GM10248 (cell line): ENCODE results near the gene LRRC4C.

Experiments used
- CTCF ChIA-PET: fragments of 300-600 bp; sonication (Branson Sonifier 250); formaldehyde crosslinking; extraction: SDS; loops from one replicate; lab custom pipeline; 2021; ENCODE audit warnings: antibody characterized with exemption; lab: Yijun Ruan, JAX
- POLR2A ChIA-PET: fragments of 350-650 bp; sonication (Branson Sonifier 250); formaldehyde crosslinking; extraction: SDS; loops from one replicate; lab custom pipeline; 2020; ENCODE audit warnings: antibody characterized with exemption; lab: Yijun Ruan, JAX
- DNase-seq: peaks from one replicate; pipeline ENCODE4 v3.0.0; 2012; ENCODE audit errors: extremely low spot score
- TF ChIP-seq, protein P1 (sequence below): IDR thresholded peaks from 2 replicates; pipeline ENCODE4 v1.5.1; 2012; ENCODE audit warnings: mild to moderate bottlenecking, low read depth; ENCODE audit errors: extremely low read depth, missing control alignments, control extremely low read depth

Gene LRRC4C

DNA sequence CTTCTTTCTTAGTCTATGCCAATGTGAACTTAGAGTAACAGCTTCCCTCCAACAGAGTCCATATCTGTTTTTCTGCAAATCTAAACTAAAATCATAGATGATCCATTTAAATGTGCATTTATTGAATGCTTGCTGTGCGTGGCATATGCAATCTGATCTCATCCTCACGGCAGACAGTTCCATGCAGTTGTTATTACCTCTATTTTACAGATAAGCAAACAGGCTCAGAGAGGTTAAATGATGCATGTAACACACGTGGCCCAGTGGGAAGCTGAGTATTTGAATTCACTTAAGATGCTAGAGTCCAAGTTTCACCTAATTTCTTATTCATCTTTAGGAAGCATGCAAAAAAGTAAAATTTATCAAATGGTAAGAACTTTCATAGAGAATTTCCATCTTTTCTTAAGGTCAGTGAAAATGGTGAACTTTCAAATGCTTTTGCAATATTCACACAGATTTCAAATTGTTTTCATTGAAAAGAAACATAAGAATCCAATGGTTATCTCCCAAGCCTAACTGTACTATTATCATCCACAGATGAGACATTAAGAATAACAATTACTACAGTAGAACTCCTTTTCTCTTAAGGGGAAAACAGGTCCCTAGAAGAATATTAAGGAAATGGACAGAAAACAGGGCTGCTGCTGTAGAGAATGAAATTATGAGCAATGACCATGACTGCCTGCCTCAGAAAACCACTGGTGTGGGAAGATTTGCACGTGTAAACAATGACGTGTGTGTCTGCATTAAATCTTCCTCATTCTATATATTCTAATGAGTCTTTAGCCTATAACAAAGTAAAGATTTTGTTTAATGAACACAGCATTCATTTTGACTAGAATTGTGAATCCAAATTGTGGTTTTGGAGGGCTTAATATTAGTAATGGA, 1171.3 kb downstream of the LRRC4C start:
- ChIA-PET POLR2A (no interaction called here), CTCF (no interaction called here)
- TF ChIP-seq, protein P1, sequence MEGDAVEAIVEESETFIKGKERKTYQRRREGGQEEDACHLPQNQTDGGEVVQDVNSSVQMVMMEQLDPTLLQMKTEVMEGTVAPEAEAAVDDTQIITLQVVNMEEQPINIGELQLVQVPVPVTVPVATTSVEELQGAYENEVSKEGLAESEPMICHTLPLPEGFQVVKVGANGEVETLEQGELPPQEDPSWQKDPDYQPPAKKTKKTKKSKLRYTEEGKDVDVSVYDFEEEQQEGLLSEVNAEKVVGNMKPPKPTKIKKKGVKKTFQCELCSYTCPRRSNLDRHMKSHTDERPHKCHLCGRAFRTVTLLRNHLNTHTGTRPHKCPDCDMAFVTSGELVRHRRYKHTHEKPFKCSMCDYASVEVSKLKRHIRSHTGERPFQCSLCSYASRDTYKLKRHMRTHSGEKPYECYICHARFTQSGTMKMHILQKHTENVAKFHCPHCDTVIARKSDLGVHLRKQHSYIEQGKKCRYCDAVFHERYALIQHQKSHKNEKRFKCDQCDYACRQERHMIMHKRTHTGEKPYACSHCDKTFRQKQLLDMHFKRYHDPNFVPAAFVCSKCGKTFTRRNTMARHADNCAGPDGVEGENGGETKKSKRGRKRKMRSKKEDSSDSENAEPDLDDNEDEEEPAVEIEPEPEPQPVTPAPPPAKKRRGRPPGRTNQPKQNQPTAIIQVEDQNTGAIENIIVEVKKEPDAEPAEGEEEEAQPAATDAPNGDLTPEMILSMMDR: no peak

DNA sequence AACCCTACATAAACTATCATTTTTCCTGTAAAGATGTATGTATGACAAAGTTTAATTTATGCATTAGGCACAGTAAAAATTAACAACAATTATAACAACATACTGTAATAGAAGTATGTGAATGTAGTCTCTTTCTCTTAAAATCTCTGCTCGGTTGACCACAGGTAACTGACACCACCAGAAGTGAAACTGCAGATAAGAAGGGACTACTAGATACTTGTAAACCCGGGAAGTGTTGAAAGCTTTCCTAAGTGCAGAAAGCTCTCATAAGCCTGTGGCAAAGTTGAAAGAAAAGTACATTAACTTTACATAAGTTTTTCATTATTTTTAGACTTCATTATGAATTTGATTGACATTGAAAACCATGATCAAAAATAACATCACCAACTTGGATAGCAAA, 1173.3 kb downstream of the LRRC4C start:
- no peak for DNase-seq
- ChIA-PET POLR2A (no interaction called here), CTCF (no interaction called here)
- TF ChIP-seq, protein P1: no peak

More for the DNA sequence above, 1171.3 kb downstream of the LRRC4C start:
- DNase-seq: no peak

DNA sequence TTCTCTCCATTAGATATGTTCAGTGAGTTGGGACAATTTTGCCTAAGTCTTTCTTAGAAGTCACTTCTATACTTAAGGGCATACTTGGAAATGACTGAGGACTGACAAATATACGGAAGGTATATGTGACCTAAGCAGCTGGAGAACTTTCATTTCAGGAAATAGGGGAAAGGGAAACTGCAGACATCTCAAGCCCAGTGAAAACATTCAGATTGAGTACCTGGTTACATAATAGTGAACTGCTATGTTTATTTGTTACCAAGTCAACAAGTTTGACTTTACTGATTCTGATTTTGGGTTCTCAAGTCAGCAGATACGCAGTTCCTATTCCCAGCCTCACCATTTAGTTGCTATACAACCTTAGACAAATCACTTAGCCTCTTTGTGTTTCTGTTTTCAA, 1173.9 kb downstream of the LRRC4C start:
- TF ChIP-seq, protein P1: no peak
- POLR2A ChIA-PET: no interaction called here
- CTCF ChIA-PET: no interaction called here
- DNase-seq: no peak

DNA sequence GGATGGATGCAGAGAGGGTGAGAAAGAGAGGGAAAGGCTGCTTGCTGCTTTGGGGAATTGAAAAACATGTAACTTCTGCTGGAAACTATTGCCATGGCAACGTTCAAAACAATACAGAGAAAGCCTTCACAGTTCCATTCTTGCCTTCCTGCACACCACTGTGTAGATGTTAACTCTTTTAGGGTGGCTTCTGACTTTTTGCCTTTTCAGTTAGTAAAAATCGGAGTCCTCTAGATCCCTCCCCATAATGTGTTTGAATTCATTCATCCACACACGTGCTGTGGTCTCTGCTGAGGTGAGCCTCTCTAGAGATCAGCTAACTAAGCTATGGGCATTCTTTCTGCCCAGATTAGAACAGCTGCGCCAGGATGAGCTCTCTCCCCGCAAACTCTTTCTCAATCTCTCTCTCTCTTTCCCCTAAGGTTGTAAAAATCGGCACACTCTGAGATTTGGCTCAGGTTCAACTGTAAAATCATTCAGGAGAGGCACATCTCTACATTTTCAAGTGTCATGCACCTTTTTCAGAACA, 1178.3 kb downstream of the LRRC4C start:
- DNase-seq: no peak

DNA sequence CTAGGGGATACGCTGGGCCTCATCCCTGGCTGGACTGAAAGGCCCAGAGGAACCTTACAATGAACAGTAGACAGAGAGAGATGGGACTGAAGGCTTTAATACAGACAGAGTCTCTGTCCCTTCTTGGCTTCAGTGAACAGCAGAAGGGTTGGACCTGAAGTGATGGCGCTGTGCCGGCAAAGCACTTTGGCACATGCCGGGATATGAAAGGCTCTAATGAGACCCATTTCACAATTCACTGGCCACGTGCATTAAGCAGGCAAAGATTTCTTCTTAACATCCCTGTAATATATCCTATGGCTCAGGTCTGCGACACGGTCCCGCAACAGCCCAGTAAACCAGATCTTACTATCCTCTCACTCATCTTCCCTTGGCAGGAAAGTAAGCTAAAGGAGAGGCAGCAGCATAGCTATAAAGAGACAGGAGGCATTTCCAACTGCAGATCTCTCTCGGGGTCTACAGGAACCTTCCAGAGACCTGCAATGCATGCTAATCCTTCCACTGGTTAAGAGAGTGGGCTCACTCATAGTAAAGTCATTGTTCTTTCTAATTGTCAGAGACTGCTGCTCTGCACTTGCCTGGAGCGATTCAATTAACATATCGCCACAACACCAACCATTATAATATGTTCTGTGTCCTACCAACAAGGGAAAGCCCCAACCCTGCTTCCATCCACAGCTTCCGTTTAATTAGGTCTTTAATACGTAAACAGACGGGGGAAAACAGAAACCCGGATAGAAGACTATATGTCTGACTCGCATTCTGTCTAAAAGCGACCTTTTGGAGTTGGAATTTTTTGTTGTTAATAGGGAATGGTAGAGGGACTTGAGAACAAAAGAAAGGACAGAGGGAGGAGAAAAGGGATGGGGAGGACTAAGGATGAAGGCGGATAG, 1179.0 kb downstream of the LRRC4C start:
- DNase-seq: no peak
- POLR2A ChIA-PET: no interaction called here
- TF ChIP-seq, protein P1: no peak
- CTCF ChIA-PET: interaction anchor here (1.3 kb wide), 1 partner anchor 14 kb away, joined by 3 read pairs; no protein-coding TSS in a partner anchor

More for the DNA sequence above, 1178.3 kb downstream of the LRRC4C start:
- TF ChIP-seq, protein P1: no peak
- ChIA-PET POLR2A (no interaction called here), CTCF (interaction anchor here (1.3 to 1.6 kb wide), 2 partner anchors 10 to 13 kb away, joined by 3 to 4 read pairs; no protein-coding TSS in a partner anchor)

DNA sequence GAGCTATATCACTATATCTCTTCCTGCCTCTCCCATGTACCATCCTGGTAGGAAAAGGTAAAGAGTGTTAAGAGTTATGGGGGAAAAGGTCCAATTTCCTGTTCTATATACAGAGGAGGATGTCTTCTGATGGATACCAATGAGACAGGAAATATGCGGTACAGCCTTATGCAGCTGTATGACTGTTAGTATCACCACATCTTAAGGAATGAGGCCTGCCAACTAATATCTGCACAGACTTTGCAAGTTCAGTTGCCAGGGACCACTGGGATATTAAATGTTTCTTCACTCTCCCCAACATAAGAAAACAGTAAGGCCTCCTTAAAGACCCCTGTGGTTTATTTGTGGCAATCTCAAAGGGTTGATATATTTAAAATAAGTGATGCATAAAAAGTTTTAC, 1182.5 kb downstream of the LRRC4C start:
- TF ChIP-seq, protein P1: no peak
- no peak for DNase-seq
- POLR2A ChIA-PET: no interaction called here
- CTCF ChIA-PET: interaction anchor here (1.4 to 1.5 kb wide), 2 partner anchors 17 kb away, joined by 5 to 6 read pairs; no protein-coding TSS in a partner anchor
